Activated naive CD4-positive, alpha-beta T cell treated with Interleukin-2 at 50 U/mL for 16 hours (primary cell): ENCODE results near the gene MELK.
"Not testable (repeated sequence)": the region's sequence is repeated elsewhere in the genome, so short reads cannot be mapped to it uniquely, and the experiment has no call there.

Source experiments
- DNase-seq: peaks from one replicate; pipeline ENCODE4 v3.0.0-alpha.2; 2020

MELK gene

DNA sequence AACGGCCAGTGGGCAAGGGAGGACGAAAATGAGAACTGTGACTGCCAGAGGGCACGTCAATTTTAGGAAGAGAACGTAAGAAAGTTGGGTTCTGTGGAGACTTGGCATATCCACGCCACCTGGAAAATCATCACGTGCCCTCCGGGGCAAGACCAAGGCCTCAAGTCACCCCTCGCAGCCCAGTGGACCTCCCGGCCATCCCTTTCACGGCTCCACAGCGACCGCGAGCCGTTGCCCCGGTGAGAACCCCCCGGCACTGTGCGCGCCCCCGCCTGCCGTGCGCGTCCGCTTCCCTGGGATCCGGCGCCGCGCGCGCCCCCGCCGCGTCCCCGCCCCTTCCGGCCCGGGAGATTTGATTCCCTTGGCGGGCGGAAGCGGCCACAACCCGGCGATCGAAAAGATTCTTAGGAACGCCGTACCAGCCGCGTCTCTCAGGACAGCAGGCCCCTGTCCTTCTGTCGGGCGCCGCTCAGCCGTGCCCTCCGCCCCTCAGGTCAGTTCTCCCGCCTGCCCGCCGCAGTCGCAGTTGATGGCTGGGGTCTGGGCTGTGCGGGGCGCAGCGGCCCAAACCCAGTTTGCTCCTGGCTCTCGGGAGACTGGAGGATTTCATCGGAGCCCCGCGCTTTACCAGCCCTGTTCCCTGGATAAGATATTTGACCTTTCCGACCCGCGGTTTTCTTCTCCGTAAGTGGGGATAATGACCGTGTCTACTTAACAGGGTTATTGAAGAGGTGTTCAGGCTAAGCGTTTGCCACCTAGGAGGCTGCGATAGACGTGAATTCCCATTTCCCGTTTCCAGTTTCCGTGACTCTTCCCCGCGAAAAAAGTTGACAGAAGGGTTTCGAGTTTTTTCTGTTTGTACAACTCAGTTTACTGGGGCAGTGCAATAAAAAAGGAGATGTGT, at the start of gene MELK:
TSS of gene MELK (plus strand) at position 381 of the 904 bp plus-strand sequence. CDS start 8,787 bp downstream, outside the sequence.
- peak; percentile 87 for DNase-seq

DNA sequence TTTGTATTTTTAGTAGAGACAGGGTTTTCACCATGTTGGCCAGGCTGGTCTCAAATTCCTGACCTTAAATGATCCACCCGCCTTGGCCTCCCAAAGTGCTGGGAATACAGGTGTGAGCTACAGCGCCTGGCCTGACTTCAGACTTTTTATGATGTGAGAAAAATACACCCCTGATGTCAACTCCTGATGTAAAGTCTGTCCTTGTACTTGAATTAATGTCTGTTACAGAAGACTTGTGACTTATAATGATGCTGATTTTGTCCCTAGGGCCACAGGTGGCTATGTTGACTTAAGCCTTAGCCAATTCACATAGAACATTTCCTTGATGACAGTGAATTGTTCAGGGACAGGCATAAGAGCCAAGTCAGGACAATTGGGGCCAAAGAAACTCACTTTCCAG, 42.5 kb upstream of the MELK start:
- no peak for DNase-seq

DNA sequence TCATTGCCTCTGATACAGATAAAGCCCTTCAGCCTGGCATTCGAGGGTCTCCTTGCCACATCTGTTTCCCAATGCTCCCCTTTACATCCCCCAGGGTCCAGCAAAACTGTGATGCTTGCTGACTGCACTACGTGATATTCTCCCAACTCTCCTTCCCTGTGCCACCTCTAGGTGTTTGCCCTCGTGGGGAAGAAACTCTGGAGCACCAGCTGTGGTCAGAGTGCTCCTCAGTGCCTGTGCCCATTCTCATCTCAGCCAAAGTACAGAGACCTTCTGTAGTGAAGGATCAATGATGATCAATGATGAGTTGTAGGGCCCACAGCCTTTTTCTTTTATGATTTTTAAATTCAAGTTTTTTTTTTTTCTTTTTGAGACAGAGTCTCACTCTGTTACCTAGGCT, 40.3 kb upstream of the MELK start:
- no peak for DNase-seq

DNA sequence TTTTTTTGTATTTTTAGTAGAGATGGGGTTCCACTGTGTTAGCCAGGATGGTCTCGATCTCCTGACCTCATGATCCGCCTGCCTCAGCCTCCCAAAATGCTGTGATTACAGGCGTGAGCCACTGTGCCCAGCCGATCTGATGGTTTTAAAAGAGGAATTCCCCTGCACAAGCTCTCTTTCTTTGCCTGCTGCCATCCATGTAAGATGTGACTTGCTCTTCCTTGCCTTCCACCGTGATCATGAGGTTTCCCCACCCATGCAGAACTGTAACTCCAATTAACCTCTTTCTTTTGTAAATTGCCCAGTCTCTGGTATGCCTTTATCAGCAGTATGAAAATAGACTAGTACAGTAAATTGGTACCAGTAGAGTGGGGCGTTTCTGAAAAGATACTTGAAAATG, 39.0 kb upstream of the MELK start:
- not testable (repeated sequence) for DNase-seq

DNA sequence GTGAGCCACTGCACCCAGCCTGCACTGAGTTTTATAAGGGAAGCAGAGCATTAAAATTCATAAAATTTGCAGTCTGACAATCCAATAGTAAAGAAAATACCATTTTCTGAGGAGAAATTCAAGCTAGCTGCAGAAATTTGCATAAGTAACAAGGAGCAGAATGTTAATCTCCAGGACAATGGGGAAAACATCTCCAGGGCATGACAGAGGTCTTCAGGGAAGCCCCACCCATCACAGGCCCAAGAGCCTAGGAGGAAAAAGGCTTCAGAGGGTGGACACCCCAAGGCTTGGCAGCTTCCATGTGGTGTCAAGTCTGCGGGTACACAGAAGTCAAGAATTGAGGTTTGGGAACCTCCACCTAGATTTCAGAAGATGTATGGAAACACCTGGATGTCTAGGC, 37.6 kb upstream of the MELK start:
- no peak for DNase-seq

DNA sequence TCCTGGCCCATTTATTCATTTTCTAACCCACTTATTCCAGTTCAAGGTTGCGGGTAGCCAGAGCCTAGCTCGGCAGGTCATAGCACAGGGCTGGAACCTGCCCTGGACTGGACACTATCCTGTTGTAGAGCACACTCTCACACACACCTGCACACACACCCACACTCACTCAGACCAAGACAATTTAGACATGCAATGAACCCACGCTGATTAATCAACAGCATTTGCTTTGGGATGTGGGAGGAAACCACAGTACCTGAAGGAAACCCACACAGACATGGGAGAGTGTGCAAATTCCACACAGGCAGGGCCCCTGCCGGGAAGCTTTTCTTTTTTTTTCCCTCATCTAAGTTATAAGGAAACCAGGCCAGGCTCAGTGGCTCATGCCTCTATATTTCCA, 34.8 kb upstream of the MELK start:
- no peak for DNase-seq

DNA sequence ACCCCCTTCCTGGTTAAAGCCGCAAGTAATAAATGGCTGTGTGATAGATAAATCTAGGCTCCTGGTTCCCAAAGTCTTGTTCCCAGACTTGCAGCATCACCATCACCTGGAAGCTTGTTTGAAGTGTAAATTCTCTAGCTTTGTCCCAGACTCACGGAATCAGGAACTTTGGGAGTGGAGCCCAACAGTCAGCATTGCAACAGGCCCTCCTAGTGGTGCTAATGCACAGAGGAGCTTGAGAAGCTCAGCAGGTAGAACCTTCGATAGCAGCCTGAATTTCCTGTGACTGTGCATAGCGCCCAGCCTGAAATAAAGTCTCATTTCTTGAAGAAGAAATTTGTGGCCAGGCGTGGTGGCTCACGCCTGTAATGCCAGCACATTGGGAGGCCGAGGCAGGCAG, 30.3 kb upstream of the MELK start:
- DNase-seq = no peak

DNA sequence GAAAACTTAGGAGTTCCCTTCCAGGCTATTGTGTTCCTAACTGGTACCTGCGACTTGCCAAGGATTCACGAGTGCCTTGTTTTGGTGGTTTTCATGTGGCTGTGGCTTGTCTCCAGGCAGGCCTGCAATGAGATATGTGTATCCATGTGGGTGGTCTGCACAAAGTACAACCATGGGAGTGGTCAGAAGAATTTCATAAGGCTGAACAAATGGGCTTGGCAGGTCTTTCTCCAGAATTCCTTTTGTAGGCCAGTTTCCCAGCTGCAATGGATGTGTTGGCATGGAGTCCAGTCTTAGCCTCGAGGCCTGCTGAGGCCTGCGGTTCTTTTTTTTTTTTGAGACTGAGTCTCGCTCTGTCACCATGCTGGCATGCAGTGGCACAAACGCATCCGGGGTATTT, 28.8 kb upstream of the MELK start:
- no peak for DNase-seq

DNA sequence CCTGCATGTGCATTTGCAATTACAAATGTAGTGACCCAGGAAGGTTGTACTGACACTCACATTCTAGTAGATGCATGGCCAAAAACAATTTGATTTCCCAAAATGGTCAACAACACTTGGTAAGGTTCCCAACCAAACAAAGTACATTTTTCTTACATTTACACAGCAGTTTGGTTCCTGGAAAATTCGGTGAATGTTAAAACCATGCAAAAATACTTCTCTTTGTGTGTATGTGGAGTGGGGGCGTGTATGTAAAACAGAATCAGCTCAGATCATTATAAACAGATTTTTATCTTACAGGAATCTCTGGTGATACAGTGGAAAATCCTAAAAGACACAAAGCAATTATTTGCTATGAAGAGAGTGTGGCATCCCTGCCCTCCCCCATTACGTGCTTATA, 25.1 kb upstream of the MELK start:
- DNase-seq = no peak

DNA sequence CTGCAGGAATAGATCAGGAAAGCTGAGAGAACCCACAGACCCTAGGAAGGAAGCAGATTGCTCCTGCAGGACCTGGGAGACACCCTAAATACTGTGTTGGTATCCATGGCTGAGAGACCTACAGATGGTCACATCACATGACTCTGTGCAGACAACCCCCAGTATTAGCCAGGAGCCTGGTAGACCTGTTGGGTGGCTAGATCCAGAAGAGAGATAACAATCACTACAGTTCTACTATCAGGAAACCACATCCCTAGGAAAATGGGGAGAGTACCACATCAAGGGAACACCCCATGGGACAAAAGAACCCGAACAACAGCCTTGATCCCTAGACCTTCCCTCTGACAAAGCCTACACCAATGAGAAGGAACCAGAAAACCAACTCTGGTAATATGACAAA, 24.2 kb upstream of the MELK start:
- DNase-seq = no peak

DNA sequence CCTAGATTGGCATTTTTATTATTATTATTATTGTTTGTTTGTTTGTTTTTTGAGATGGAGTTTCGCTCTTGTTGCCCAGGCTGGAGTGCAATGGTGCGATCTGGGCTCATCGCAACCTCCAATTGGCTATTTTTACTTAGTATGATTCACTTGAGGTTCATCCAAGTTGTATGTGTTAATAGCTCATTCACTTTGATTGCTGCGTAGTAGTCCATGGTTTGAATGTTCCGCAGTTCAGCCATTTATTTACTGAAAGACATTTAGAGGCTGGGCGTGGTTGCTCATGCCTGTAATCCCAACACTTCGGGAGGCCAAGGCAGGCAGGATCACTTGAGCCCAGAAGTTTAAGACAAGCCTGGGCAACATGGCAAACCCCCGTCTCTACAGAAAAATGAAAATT, 22.6 kb upstream of the MELK start:
- DNase-seq = no peak

DNA sequence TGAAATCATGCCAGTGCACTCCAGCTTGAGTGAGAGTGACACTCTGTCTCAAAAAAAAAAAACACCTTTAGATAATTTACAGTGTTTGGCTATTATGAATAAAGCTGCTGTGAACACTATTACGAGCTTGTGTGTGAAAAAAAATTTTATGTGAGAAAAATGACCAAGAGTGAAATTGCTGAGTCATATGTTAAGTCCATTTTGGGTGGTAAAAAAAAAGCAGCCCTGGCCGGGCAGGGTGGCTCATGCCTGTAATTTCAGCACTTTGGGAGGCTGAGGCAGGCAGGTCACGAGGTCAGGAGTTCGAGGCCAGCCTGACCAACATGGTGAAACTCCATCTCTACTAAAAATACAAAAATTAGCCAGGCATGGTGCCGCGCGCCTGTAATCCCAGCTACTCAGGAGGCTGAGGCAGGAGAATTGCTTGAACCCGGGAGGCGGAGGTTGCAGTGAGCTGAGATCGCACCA, 22.0 kb upstream of the MELK start:
- DNase-seq = not testable (repeated sequence)

DNA sequence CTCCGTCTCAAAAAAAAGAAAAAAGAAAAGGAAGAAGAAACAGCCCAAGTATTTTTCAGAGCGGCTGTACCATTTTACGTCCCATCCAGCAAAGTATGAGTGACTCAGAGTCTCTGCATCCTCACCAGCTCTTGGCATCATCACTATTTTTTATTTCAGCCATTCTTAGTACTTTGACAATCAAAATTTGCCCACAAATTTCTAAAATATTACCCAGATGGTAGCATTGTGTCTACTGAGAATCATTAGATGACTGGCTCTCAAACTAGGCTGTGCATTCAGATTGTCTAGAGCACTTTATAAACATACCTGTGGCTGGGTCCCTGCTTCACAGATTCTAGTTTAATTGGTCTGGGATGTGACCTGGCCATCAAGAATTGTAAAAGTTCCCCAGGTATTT, 21.6 kb upstream of the MELK start:
- no peak for DNase-seq

DNA sequence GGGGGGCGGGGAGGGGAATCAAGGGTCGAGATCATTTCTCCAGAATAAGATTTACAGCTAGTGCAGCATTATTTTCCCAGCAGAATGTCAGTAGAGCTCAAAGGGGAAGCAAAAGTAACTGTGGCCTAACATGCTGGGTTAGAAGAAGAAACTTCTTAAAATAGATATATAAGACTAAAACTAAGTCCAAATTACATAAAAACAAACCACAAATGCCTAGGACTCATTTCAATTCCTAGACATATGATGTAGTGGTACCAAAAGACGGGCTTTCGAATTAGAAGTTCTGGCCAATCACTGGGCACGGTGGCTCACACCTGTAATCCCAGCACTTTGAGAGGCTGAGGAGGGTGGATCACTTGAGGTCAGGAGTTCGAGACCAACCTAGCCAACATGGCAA, 20.8 kb upstream of the MELK start:
- no peak for DNase-seq

DNA sequence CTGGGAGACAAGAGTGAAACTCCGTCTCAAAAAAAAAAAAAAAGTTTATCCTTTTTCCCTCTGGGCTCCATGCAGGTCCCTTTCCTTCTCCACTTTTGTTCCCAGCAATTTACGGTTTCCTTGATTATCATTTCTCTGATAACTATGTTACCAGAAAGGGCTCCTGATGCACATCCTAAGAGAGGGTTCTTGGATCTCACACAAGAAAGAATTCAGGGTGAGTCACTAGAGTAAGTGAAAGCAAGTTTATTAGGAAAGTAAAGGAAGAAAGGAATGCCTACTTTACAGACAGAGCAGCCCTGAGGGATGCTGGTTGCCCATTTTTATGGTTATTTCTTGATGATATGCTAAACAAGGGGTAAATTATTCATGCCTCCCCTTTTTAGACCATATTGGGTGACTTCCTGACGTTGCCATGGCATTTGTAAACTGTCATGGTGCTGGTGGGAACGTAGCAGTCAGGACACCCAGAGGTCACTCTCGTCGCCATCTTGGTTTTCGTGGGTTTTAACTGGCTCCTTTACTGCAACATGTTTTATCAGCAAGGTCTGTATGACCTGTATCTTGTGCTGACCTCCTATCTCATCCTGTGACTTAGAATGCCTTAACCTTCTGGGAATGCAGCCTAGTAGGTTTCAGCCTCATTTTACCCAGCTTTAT, 13.5 kb upstream of the MELK start:
- DNase-seq = no peak

DNA sequence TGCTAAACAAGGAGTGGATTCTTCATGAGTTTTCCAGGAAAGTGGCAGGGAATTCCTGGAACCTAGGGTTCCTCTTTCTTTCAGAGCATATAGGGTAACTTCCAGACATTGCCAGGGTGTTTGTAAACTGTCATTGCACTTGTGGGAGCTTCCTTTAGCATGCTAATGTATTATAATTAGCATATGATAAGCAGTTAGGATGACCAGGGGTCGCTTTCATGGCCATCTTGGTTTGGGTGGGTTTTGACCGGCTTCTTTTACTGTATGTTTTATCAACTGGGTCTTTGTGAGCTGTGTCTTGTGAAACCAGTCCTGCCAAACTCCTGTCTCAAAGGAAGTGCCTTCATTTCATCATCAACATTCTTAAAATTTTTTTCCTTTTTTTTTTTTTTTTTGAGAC, 11.9 kb upstream of the MELK start:
- DNase-seq = no peak

DNA sequence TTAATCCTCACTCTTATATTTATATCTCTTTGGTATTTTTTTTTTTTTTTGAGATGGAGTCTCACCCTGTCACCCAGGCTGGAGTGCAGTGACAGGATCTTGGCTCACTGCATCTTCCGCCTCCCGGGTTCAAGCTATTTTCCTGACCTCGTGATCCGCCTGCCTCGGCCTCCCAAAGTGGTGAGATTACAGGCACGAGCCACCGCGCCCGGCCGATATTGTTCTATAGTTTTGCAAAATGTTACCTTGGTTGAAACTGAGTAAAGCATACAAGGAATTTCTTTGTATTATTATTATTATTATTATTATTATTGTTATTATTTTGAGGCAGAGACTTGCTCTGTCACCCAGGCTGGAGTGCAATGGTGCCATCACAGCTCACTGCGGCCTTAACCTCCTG, 9.9 kb upstream of the MELK start:
- DNase-seq = not testable (repeated sequence)

DNA sequence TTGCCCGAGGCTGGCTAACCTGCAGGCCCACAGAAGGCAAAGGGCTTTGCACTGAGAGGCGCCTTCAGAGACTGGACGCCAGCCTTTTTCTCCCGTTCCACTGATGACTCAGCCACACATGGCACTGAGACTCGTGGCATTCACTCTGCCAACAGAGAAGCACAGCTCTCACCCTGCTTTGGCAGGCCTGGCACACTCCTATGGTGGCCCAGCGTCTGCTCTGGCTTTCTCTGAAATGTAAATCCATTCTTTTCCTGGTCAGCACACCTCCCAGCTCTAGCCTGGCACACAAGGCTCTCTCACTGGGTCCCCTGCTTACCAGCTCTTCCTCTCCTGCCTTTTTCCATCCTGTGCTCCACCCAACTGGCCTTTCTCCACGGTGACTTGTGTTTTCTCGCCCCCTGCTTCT, 5.9 kb upstream of the MELK start:
- no peak for DNase-seq

DNA sequence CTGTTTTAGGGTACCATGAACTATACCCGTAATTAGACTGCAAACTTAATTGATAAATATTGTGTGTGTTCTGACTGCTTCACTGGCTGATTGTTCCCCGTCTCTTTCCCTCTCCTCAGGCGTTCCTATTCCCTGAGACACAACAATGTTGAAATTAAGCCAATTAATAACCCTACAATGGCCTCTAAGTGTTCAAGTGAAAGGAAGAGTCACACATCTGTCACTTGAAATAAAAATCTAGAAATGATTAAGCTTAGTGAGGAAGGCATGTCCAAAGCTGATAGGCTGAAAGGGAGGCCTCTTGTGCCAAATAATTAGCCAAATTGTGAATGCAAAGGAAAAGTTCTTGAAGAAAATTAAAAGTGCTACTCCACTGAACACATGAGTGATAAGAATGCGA, 4.0 kb upstream of the MELK start:
- not testable (repeated sequence) for DNase-seq

DNA sequence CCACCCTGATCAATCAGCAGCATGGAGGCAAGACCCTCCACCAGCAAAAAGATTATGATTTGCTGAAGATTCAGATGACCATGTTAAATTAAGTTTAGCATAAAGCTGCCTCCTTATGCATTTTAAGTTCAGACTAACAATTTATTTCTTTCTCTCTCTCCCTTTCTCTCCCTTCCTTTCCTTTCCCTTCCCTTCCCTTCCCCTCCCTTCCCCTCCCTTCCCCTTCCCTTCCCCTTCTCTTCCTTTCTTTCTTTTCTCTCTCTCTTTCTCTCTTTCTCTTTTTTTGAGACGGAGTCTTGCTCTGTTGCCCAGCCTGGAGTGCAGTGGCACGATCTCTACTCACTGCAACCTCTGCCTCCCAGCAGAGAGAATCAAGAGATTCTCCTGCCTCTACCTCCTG, 1.4 kb upstream of the MELK start:
- DNase-seq = no peak

DNA sequence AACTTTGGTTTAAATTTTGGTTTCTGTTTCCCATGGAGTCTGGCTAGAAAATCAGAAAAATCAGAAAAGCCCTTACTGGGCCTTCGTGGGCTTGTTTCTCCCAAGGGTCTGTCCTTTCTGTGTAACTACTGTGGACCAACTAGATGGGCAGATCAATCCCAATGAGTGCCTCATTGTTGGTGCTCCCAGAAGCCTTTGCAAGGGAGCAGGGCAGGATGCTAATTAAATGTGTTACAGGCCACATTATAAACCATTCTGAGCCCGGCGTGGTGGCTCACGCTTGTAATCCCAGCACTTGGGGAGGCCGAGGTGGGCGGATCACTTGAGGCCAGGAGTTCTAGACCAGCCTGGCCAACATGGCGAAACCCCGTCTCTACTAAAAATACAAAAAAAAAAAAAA, 1.4 kb downstream of the MELK start:
- not testable (repeated sequence) for DNase-seq

DNA sequence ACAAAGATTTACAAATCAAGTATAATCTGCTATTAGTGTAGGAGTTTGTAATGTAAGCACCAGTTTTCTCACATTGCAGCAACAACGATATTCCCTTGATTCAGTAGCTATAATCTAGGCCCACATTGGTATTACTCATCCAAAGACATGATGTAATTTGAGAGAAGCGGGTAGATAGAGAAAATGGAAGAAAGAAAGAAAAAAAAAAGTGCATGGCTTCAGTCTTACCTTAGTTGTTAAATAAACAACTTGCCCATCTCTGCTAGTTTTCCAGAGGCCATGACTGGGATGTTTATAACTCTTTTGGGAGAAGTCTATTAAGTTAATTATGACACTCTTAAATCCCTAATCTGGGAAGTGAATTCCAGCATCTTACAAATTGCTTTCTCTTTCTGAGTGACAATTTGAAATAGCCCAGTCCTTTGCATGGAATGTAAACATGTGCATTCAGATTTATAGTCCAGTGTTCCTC, 2.8 kb downstream of the MELK start:
- DNase-seq = no peak

DNA sequence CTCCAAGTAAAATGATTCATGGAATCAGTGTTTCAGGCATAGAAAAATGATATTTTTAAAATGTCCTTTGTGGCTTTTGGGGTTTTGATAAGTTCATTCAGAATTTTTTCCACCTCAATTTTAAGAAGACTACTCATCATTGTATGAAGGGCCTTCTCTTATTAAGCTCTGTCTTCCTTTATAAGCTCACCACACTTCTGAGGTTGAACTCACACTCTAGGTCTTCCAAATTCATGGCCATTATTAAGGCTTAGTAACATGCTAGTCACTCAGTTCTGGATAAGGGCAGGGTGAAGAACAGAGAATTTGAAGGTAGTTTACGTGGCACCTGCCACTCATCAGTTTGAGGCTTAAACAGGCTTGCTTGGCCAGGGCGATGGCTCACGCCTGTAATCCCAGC, 4.2 kb downstream of the MELK start:
- DNase-seq = no peak
